MM.1S (cell line): Measurements from ENCODE around the gene DCAF6.

Experiments used
- EZH2 ChIP-seq: fragments of 300-600 bp; sonication (generic); optimal IDR thresholded peaks from 2 replicates; pipeline ENCODE3; 2017; ENCODE audit warnings: low read depth, mild to moderate bottlenecking, antibody characterized with exemption, low read length, mixed read lengths
- TF ChIP-seq, protein P1 (sequence below): fragments of 300-600 bp; sonication (generic); IDR thresholded peaks from 2 replicates; pipeline ENCODE4 v1.5.1; 2016; ENCODE audit warnings: antibody characterized with exemption, low read length, mixed read lengths

DNA sequence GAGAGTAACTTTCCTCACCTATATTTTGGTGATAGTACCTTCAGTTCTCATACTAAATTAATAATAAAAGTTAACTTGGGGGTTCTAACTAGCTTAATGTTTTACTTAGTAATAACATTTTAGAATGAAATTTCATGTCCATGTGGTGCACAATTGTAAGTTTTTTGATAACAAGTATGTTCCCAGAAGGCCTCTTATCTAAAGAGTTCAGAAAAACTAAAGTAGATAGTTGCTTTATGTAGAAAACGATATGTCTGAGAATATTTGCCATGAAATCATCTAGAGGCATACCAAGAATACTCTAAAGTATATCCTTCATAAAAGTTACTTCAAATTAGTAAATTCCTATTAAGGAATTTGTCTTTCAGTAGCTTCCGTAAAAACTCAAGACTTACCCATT is 12.4 kb upstream of the DCAF6 start:
- TF ChIP-seq, protein P1, sequence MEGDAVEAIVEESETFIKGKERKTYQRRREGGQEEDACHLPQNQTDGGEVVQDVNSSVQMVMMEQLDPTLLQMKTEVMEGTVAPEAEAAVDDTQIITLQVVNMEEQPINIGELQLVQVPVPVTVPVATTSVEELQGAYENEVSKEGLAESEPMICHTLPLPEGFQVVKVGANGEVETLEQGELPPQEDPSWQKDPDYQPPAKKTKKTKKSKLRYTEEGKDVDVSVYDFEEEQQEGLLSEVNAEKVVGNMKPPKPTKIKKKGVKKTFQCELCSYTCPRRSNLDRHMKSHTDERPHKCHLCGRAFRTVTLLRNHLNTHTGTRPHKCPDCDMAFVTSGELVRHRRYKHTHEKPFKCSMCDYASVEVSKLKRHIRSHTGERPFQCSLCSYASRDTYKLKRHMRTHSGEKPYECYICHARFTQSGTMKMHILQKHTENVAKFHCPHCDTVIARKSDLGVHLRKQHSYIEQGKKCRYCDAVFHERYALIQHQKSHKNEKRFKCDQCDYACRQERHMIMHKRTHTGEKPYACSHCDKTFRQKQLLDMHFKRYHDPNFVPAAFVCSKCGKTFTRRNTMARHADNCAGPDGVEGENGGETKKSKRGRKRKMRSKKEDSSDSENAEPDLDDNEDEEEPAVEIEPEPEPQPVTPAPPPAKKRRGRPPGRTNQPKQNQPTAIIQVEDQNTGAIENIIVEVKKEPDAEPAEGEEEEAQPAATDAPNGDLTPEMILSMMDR, result no peak
- TF ChIP-seq EZH2, result no peak
